Measurements from ENCODE around the gene ROBO1. TPM values are rescaled to one million over a fixed set of nuclear protein-coding genes. Genes with fewer than 3 reads are reported as not detected.

The ROBO1 gene
- total and polyA plus RNA-seq, 2 of the 8 experiments (the other 6 are each of a cell fraction or from before 2014, with no cell fraction given): 51.4 to 91.0 TPM

- no peak for TF ChIP-seq MAX (IDR thresholded peaks at IDR 0.05)
- no peak for TF ChIP-seq SRF (IDR thresholded peaks at IDR 0.05; ENCODE audit: low read depth, low read length)
- no peak for TF ChIP-seq BACH1 (IDR thresholded peaks at IDR 0.05; ENCODE audit: low read length)
- no peak for TF ChIP-seq SUZ12 (IDR thresholded peaks at IDR 0.05; ENCODE audit: low read length)
- TF ChIP-seq RBBP5 (IDR thresholded peaks at IDR 0.05; ENCODE audit: borderline replicate concordance, low read depth, low read length): no peak
- TF ChIP-seq TAF1 (IDR thresholded peaks at IDR 0.05; ENCODE audit: low read depth, low read length): no peak
- TF ChIP-seq YY1 (IDR thresholded peaks at IDR 0.05; ENCODE audit: low read depth, low read length): no peak
- no peak for TF ChIP-seq SP1 (IDR thresholded peaks at IDR 0.05; ENCODE audit: low read depth, low read length)
- TF ChIP-seq HDAC2 (IDR thresholded peaks at IDR 0.05; ENCODE audit: borderline replicate concordance in 1 of 2, low read depth in 2 of 2, low read length in 2 of 2): no peak
These were observed 1029.8 kb downstream of the ROBO1 start (continued) for GRCh38 chr3:78737988-78738387.
